ENCODE results near the gene BRAT1.
A peak's percentile ranks its signal among the peaks of the same experiment; 100 is the strongest.

The BRAT1 gene

DNA sequence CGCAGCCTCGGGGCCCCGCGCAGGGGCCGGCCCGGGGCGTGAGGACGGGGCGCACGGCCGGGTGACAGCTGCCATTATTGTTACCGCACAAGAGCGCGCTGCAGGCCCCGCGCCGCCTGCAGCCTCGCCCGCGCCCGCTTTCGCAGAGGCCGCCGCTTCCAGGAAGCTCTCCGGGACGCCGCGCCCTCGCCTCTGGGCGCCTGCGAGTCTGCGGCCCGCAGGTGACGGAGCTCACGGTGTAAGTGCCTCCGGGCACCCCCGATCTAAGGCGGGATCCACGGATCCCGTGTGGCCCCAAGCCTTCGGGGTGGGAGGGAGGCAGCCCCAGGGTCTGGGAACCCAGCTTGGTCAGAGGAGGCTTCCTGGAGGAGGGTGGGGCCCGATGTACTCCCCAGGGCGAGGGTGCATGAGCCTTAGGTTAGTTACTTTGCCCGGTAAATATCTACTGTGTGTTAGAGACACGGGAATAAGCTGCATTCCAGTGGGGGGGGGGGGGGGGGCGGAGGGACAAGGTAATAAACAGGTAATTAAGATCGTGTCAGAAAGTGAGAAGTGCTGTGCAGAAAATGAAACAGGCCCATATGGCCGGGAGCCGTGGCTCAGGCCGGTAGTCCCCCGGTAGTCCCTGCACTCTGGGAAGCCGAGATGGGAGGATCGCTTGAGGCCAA lies 4.1 kb upstream of the BRAT1 start:
- peak; percentile 24 for DNase-seq

- DNase-seq, result peak; percentile 91
Measured at GRCh38 chr7:2558629-2559282, 3.4 kb upstream of the BRAT1 start, which contains the start of gene IQCE. Gene IQCE (plus strand): TSS chr7:2558979. CDS start chr7:2559182, 203 bp downstream.

DNA sequence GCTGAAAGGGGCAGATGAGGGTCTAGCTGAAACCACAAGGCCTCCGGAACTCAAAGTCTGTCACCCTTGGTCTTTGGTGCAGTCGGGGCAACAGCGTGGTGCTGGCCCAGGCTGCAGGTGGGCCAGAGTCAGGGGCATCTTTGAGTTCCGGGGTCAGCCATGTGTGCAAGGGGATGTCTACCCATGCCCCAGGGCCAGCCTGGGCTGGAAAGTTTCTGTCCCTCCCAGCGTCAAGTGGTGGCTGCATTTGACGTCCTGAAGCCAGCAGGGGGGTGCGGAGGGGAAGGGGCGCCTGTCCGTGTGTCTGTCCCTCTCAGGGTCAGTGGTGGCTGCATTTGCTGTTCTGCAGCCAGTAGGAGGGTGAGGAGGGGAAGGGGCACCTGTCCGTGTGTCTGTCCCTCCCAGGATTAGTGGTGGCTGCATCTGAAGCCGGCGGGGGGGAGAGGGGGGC lies 638 bp downstream of the BRAT1 start:
- DNase-seq, result no peak

GRCh38 chr7:2553831-2554581 lies 1.3 kb downstream of the BRAT1 start:
- DNase-seq, result no peak

GRCh38 chr7:2553108-2553507 lies 2.2 kb downstream of the BRAT1 start:
- DNase-seq, result no peak

DNA sequence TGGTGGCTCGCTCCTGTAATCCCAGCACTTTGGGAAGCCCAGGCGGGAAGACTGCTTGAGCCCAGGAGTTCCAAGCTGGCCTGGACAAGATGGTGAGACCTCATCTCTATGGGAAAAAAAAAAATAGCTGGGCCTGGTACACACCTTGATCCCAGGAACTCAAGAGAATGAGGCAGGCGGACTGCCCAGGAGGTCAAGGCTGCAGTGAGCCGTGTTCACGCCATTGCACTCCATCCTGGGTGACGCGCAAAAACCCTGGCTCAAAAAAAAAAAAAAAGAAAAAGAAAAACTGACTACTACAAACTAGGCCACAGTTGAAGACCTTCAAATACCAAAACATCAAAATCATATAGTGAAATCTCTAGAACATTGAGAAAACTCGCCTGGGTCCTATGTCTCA lies 3.9 kb downstream of the BRAT1 start:
- no peak for DNase-seq

GRCh38 chr7:2546776-2547586 lies 8.3 kb downstream of the BRAT1 start:
- no peak for DNase-seq

DNA sequence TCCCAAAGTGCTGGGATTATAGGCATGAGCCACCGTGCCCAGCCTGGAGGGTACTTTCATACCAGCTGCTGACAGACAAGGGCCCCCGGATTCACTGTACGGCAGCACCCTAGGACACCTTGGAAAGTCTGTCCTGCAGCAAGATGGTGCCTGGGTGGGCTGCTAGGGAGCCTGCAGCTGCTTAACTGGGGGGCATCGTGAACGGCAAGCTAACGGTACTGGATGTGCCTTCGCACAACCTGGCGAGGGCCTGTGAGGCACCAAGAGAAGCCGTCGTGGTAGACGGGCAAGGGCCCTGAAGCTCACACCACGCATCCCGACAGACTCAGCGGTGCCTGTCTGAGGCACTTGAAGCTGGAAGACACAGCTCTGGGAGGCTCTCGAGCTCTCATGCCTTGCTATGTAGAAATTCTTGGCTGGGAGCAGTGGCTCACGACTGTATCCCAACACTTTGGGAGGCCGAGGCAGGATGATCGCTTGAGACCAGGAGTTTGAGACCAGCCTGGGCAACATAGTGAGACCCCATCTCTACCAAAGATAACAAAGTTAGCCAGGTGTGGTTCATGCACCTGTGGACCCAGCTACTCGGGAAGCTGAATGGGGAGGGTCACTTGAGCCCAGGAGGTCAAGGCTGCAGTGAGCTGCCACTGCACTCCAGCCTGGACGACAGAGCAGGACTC lies 9.4 kb downstream of the BRAT1 start:
- no peak for DNase-seq

GRCh38 chr7:2544541-2545188 lies 10.7 kb downstream of the BRAT1 start:
- no peak for DNase-seq

DNA sequence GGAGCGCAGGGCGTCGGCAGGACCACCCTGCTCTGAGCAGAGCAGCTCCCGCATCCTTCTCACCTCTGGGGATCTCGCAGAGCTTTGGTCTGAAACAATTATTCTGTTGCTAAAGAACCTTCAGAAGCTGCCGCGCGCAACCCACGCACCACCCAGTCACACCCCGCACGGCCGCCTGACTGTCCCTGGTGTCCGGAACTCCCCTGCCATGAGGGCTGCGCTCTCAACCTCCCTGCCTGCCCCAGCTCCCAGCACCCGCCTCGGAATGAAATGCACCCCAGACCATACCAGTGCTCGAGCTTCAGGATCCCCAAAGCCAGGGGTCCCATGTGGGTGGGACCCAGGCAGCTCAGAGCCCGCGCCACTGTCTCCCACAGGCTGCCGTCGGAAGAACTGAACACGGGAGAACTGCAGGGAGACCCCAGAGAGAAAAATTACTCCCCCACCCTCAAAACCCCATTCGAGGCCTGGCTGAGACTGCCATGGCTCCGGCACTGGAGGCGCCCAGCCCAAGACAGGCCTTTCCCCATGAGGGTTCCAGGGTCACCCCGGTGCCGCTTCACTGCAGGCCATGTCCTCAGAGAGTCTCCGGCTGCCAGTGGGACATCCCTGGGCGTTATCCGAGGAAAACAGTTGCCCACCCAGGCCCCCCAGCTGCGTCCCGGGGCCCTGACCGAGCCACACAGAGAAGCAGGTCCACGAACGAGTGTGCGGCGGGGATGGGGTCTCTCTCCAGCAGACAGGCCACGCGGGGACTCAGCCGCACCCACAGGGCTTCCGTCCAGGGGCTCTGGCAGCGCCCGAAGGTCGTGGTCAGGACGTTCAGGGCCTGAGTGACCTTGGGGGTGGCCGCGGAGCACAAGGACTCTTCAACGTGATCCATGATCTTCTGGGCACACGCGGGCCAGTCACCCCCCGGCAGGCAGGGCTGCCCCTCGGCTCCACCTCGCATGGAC lies 12.1 kb downstream of the BRAT1 start:
- no peak for DNase-seq

DNA sequence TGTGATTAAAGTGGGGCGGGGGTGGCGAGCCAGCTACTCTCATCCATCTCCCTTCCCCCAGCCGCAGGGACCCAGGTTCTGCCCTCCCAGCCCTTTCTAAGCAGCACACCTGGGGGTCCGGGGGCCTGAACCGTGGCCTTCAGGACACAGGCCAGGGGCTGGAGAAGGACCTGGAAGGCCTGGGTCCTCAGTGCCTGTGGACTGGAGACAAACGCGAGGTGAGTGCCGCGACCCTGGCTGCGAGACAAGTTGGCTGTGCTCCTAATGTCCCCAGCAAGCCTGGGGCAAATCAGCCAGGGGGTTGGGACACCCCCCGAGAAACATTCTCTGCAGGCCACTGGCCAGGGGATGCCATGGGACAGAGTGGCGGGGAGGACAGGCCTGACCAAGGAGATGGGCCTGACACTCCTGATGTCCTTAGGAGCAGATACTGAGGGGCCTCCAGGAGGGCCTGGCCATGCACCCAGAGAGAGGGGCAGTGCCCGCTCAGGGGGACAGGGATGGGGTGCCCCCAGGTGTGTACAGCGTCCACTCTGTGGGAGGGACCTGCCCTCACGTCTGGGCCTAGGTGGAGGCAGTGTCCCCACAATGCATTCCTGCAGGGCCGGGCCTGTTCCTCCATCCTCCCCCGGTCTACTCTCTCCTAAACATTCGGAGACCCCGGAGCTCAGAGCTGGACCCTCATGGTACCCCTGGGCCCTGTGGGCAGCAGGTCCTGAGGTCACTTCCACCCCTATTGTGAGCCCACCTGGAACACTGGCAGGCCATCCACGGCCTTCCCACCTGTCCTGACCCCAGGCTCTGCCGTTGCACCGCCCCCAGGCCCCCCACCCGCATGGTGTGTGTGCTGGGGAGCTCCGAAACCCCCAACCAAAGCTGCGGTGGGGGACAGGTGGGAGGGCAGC lies 13.1 kb downstream of the BRAT1 start:
- DNase-seq, result no peak

DNA sequence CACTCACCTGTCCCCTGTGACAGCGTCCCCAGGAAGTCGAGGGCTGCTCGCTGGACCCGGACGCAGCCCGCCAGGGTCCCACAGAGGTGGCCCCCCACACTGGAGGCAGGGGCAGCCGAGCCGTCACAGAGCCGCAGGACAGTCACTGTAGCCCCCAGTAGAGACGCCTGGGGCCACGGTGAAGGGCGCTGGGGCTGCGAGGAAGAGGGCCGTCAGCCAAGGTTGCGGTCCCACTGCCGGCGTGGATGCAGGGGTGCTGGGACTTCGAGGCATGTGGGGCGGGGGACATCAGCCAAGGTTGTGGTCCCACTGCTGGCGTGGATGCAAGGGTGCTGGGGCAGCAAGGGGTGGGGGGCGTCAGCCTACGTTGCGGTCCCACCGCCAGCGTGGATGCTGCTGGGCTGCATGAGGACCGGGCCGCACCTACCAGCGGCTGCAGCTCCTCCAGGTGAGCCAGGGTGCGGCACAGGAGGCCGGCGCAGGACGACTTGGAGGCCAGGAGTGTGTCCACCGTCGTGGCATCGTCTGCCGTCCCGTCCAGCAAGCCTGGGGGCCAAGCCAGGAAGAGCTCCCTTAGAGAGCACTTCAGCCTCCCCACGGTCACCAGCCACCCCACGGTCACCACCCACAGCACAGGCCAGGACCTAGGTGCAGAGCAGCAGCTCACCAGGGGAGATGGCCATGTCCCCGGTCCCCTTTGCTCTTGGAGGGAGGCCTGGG lies 13.9 kb downstream of the BRAT1 start:
- DNase-seq, result no peak

GRCh38 chr7:2540641-2541051 lies 14.7 kb downstream of the BRAT1 start:
- DNase-seq, result no peak

GRCh38 chr7:2540133-2540532 lies 15.2 kb downstream of the BRAT1 start:
- no peak for DNase-seq

DNA sequence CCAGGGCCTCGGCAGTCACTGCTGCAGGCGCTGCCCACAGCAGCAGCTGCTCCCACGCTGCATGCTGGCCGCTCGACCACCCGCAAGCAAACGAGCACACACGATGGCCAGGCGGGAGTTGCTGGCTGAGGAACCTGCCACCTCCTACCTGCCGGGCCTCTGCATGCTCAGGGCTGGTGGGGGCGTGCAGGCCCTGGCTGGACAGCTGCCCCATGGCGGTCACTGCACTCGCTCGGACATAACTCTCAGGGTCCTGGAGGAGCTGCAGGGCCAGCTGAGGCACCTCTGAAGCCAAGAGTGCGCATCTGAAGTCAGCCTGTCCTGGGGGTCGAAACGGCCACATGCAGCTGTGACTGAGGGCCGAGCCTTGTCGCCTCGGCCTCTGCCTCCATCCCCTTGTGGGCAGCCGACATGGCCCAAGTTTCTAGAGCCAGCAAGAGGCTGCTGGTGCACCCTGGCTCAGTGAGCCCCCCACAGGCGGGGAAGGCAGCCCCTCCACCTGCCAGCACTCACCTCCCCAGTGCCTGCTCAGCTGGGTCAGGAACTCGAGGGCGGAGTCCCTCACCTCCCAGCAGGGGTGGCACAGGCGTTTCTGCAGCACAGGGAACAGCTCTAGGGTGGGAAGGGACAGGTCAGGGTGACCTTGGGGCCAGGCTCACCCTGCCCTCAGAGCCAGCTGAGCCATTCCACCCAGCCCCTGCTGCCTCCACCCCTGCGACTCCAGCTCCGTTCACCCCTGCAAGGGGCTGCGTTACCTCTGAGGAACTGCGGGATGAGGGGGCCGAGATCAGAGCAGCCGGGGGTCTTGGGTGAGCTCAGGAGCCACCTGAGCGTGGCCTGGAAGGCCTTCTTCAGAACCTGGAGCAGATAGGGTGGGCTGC lies 16.1 kb downstream of the BRAT1 start:
- no peak for DNase-seq

DNA sequence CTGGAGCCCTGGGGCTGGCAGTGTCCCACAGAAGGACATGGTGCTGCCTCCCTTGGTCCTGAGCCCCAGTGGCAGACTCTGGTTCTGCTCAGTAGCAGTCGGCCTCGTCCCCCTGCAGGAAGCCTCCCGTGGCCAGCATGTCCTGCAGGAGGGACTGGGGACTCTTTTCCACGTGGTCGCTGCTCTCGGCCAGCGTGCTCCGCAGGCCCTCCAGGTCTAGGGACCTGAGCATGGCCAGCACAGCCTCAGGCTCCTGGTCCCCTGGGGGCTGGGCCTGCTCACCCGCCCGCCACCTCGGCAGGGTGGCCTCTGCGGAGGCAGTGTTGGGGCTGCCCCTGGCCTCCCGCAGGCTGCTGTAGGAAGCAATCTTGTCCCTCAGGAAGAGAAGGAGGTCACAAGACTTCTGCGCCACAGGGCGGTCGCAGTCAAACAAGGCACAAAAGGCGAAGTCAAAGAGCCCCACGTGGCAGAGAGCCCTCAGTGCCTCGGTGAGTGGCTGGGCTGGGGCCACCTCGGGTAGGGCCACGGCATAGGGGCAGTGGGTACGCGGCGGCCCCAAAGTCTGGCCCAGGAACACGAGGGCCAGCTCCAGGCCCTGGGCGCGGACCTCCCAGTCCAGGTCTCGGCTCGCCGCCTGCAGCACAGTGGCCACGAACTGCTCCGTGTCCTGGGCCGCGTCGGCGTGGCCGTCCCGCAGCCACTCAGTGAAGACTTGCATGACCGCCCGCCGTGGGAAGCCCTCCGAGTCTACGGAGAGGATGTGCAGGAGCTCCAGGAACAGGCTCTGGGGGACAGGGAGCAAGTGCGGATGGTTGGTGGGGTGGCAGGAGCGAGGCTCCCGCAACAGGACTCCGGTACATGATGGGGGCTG lies 17.1 kb downstream of the BRAT1 start:
- no peak for DNase-seq
